Measurements from ENCODE around the gene EMX1. TPM values are rescaled to one million over a fixed set of nuclear protein-coding genes. Genes with fewer than 3 reads are reported as not detected.

Gene EMX1
- total and polyA plus RNA-seq, 2 donors (not counting 1 experiment from before 2014, with no cell fraction given): not detected

DNA sequence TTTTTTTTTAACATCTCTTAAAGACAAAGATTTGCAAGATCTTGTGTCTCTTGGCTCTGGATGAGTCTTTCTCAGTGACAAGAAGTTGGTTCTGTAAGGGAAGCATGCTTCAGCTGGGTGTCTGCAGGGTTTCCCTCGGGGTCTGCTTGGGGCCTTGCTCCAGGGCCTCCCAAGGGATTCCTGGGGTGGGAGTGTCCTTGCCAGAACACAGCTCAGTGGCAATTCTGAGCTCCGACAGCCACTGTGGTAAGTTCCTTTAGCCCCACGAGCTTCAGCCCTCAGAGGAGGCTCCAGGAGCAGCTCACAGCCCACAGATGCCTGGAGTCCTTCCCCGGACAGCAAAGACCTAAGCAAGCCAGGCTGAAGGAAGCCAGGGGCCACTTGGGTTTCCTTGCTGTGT, 52.4 kb downstream of the EMX1 start:
- TF ChIP-seq EZH2 (IDR thresholded peaks at IDR 0.05; ENCODE audit: low read length, missing control alignments): no peak
- Histone ChIP-seq H3K27me3 (ENCODE audit: control insufficient read depth, insufficient read depth, low read length) (no peaks in the 10 kb centered on the region), H4K20me1 (ENCODE audit: control insufficient read depth, extremely low read depth, insufficient read depth, low read length) (no peaks in the 10 kb centered on the region), H2AFZ (ENCODE audit: low read length) (no peak overlapping the region), H3K36me3 (ENCODE audit: control insufficient read depth, insufficient read depth, low read length) (no peaks in the 10 kb centered on the region), H3K4me3 (replicated peaks in 1 of 4; ENCODE audit: control extremely low read depth in 1 of 4, insufficient read depth in 1 of 4, low read depth in 3 of 4, low read length in 4 of 4) (no peak overlapping the region), H3K27ac (ENCODE audit: insufficient read depth, low read length) (no peak overlapping the region), H3K79me2 (ENCODE audit: control insufficient read depth, insufficient read depth, low read length) (no peaks in the 10 kb centered on the region), H3K9me3 (ENCODE audit: control insufficient read depth, insufficient read depth, low read depth, low read length) (no peaks in the 10 kb centered on the region), H3K4me1 (ENCODE audit: control insufficient read depth, extremely low read depth, insufficient read depth, low read length) (no peaks in the 10 kb centered on the region), H3K9ac (ENCODE audit: insufficient read depth, low read length) (no peak overlapping the region), H3K4me2 (ENCODE audit: extremely low read depth, insufficient read depth, low read length) (no peak overlapping the region)
- no peak for DNase-seq (ENCODE audit: low read depth in 2 of 2)

DNA sequence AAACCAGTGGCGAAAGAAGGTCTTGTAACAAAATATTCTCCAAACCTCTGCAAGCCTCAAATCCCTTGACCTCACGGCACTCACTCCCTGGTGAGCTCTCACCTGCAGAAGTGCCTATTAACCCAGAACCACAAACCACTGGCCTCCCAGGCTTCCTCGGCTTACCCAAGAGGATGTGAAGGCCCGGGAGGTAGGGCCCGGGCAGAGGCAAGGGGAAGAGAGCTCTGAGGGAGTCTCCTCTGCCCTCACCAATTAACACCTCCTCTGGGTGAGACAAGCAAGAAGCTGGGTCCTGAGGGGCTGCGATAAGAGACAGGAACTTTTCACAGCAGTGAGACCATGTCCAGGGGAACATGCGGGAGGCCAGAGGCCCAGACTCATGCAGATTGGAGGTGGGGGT, 53.7 kb downstream of the EMX1 start:
- Histone ChIP-seq H4K20me1 (ENCODE audit: control insufficient read depth, extremely low read depth, insufficient read depth, low read length) (no peaks in the 10 kb centered on the region), H3K4me3 (replicated peaks in 1 of 4; ENCODE audit: control extremely low read depth in 1 of 4, insufficient read depth in 1 of 4, low read depth in 3 of 4, low read length in 4 of 4) (no peak overlapping the region), H3K9ac (ENCODE audit: insufficient read depth, low read length) (no peak overlapping the region), H3K9me3 (ENCODE audit: control insufficient read depth, insufficient read depth, low read depth, low read length) (no peaks in the 10 kb centered on the region), H3K27ac (ENCODE audit: insufficient read depth, low read length) (no peak overlapping the region), H2AFZ (ENCODE audit: low read length) (no peak overlapping the region), H3K79me2 (ENCODE audit: control insufficient read depth, insufficient read depth, low read length) (no peaks in the 10 kb centered on the region), H3K4me1 (ENCODE audit: control insufficient read depth, extremely low read depth, insufficient read depth, low read length) (no peaks in the 10 kb centered on the region), H3K4me2 (ENCODE audit: extremely low read depth, insufficient read depth, low read length) (no peak overlapping the region), H3K27me3 (ENCODE audit: control insufficient read depth, insufficient read depth, low read length) (no peaks in the 10 kb centered on the region), H3K36me3 (ENCODE audit: control insufficient read depth, insufficient read depth, low read length) (no peaks in the 10 kb centered on the region)
- no peak for DNase-seq (ENCODE audit: low read depth in 2 of 2)
- no peak for TF ChIP-seq EZH2 (IDR thresholded peaks at IDR 0.05; ENCODE audit: low read length, missing control alignments)
- TF ChIP-seq, protein P1, sequence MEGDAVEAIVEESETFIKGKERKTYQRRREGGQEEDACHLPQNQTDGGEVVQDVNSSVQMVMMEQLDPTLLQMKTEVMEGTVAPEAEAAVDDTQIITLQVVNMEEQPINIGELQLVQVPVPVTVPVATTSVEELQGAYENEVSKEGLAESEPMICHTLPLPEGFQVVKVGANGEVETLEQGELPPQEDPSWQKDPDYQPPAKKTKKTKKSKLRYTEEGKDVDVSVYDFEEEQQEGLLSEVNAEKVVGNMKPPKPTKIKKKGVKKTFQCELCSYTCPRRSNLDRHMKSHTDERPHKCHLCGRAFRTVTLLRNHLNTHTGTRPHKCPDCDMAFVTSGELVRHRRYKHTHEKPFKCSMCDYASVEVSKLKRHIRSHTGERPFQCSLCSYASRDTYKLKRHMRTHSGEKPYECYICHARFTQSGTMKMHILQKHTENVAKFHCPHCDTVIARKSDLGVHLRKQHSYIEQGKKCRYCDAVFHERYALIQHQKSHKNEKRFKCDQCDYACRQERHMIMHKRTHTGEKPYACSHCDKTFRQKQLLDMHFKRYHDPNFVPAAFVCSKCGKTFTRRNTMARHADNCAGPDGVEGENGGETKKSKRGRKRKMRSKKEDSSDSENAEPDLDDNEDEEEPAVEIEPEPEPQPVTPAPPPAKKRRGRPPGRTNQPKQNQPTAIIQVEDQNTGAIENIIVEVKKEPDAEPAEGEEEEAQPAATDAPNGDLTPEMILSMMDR (conservative IDR thresholded peaks at IDR 0.05 in 1 of 2, IDR thresholded peaks at IDR 0.05 in 1 of 2; ENCODE audit: low read depth in 1 of 2, low read length in 2 of 2): no peak

DNA sequence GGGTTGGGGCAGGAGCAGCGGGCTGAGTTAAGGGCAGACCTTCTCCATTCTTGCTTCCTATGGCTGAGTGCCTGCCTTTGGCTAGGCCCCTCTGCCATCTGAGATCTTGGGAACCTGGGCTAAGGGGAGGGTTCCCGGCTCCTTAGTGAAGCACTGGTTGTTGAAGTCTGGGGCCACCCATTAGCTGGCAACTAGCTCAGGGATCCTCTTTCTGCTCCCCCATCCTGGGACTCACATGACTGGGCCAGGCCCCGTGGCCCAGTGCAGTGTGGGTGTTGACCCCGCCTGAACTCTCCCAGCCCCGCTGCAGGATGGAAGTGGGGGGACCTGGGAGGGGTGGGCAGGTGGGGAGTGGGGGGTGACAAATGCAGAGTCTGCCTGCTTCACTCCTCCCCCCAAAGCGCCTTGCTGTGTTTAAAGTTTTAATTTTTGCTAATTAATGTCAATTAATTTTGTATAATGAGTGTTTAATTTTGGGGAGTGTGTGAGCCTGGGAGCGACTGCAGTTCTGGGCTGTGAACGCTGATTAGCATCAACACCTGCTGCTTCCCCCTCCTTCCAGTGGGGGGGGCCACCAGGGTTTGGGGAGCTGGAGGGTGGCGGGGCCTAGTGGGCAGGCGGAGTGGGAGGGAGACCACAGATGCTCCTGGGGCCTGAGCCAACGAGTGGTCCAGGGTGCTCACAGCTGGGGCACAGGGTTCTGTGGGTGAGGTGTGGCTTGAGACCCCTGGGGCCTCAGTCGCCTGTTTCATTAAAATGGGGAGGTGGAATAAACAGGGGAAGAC, 55.2 kb downstream of the EMX1 start:
- H3K27me3 ChIP-seq (ENCODE audit: control insufficient read depth, insufficient read depth, low read length): no peaks in the 10 kb centered on the region
- H3K79me2 ChIP-seq (ENCODE audit: control insufficient read depth, insufficient read depth, low read length): no peaks in the 10 kb centered on the region
- no peaks in the 10 kb centered on the region for H3K4me1 ChIP-seq (ENCODE audit: control insufficient read depth, extremely low read depth, insufficient read depth, low read length)
- no peak overlapping the region for H3K27ac ChIP-seq (ENCODE audit: insufficient read depth, low read length)
- H3K36me3 ChIP-seq (ENCODE audit: control insufficient read depth, insufficient read depth, low read length): no peaks in the 10 kb centered on the region
- no peak overlapping the region for H3K4me3 ChIP-seq (replicated peaks in 1 of 4; ENCODE audit: control extremely low read depth in 1 of 4, insufficient read depth in 1 of 4, low read depth in 3 of 4, low read length in 4 of 4)
- H3K9ac ChIP-seq (ENCODE audit: insufficient read depth, low read length): no peak overlapping the region
- no peaks in the 10 kb centered on the region for H4K20me1 ChIP-seq (ENCODE audit: control insufficient read depth, extremely low read depth, insufficient read depth, low read length)
- H3K9me3 ChIP-seq (ENCODE audit: control insufficient read depth, insufficient read depth, low read depth, low read length): no peaks in the 10 kb centered on the region
- no peak overlapping the region for H3K4me2 ChIP-seq (ENCODE audit: extremely low read depth, insufficient read depth, low read length)
- no peak for DNase-seq (ENCODE audit: low read depth in 2 of 2)
- no peak for TF ChIP-seq EZH2 (IDR thresholded peaks at IDR 0.05; ENCODE audit: low read length, missing control alignments)
- TF ChIP-seq, protein P1 (conservative IDR thresholded peaks at IDR 0.05 in 1 of 2, IDR thresholded peaks at IDR 0.05 in 1 of 2; ENCODE audit: low read depth in 1 of 2, low read length in 2 of 2): no peak
- no peak overlapping the region for H2AFZ ChIP-seq (ENCODE audit: low read length)
